Measurements from ENCODE around the gene GTF2H3. TPM values are rescaled to one million over a fixed set of nuclear protein-coding genes. Genes with fewer than 3 reads are reported as not detected.

GTF2H3 gene
- total RNA-seq, 2 donors from 2014 or later, result 22.1 to 27.3 TPM

- Histone ChIP-seq H3K36me3 (no peaks in the 10 kb centered on the region), H3K9me3 (no peaks in the 10 kb centered on the region), H3K9ac (ENCODE audit: low read depth in 2 of 2, low read length in 2 of 2) (no peak overlapping the region), H3K4me3 (no peak overlapping the region), H3K27me3 (no peaks in the 10 kb centered on the region), H3K27ac (no peak overlapping the region), H3K4me1 (no peaks in the 10 kb centered on the region)
- DNase-seq, result no peak
- intact Hi-C loops (cut with DNase I), result no loop called here
- no peak for TF ChIP-seq CTCF (IDR thresholded peaks at IDR 0.05)
These were observed 23.6 kb downstream of the GTF2H3 start for GRCh38 chr12:123657211-123657610.

- Histone ChIP-seq H3K27ac (no peak overlapping the region), H3K9me3 (no peaks in the 10 kb centered on the region), H3K27me3 (no peaks in the 10 kb centered on the region), H3K9ac (ENCODE audit: low read depth in 2 of 2, low read length in 2 of 2) (no peak overlapping the region), H3K4me3 (no peak overlapping the region), H3K36me3 (no peaks in the 10 kb centered on the region), H3K4me1 (no peaks in the 10 kb centered on the region)
- intact Hi-C loops (cut with DNase I), result no loop called here
- TF ChIP-seq CTCF (IDR thresholded peaks at IDR 0.05), result no peak
- DNase-seq, result no peak
These were observed 26.5 kb downstream of the GTF2H3 start for GRCh38 chr12:123659996-123660727.

GRCh38 chr12:123667771-123668170 is 34.1 kb downstream of the GTF2H3 start:
- Histone ChIP-seq H3K9ac (ENCODE audit: low read depth in 2 of 2, low read length in 2 of 2) (no peak overlapping the region), H3K36me3 (no peaks in the 10 kb centered on the region), H3K27me3 (no peaks in the 10 kb centered on the region), H3K4me1 (no peaks in the 10 kb centered on the region), H3K4me3 (no peak overlapping the region), H3K27ac (no peak overlapping the region), H3K9me3 (no peaks in the 10 kb centered on the region)
- no peak for DNase-seq
- intact Hi-C loops (cut with DNase I), result no loop called here
- TF ChIP-seq CTCF (IDR thresholded peaks at IDR 0.05), result no peak

- no peak for TF ChIP-seq CTCF (IDR thresholded peaks at IDR 0.05)
- peak; percentile 96 for DNase-seq
- Histone ChIP-seq H3K9me3 (no peaks in the 10 kb centered on the region), H3K36me3 (no peaks in the 10 kb centered on the region), H3K27ac (no peak within 1 kb of the TSS), H3K9ac (ENCODE audit: low read depth in 2 of 2, low read length in 2 of 2) (peak within 1 kb of the TSS; percentile 70 to 79), H3K4me1 (no peaks in the 10 kb centered on the region), H3K4me3 (peak within 1 kb of the TSS; percentile 92), H3K27me3 (no peaks in the 10 kb centered on the region)
- intact Hi-C loops (cut with DNase I), result no loop called here
These were observed 37.5 kb downstream of the GTF2H3 start, which contains the start of gene TCTN2 for GRCh38 chr12:123670882-123671728. TCTN2 (plus strand) TSS chr12:123671113; CDS start chr12:123671241, 128 bp downstream.

GRCh38 chr12:123671876-123672275 is 38.2 kb downstream of the GTF2H3 start:
- Histone ChIP-seq H3K36me3 (no peaks in the 10 kb centered on the region), H3K4me1 (no peaks in the 10 kb centered on the region), H3K9ac (ENCODE audit: low read depth in 2 of 2, low read length in 2 of 2) (peak overlapping the region in 1 of 2 donors; percentile 79), H3K27me3 (no peaks in the 10 kb centered on the region), H3K9me3 (no peaks in the 10 kb centered on the region), H3K27ac (no peak overlapping the region), H3K4me3 (peak overlapping the region; percentile 92)
- TF ChIP-seq CTCF (IDR thresholded peaks at IDR 0.05), result no peak
- no peak for DNase-seq
- intact Hi-C loops (cut with DNase I), result no loop called here

All from colonic mucosa (tissue), 4 donors.